GM21381 (cell line): ENCODE data around the gene SUGCT.

Source experiments
- ATAC-seq: cut with Tn5 transposase; IDR thresholded peaks from one replicate; pipeline ENCODE4 v1.9.1; 2021; ENCODE audit warnings: mild to moderate bottlenecking, moderate library complexity; ENCODE audit not compliant: unreplicated experiment

SUGCT gene

DNA sequence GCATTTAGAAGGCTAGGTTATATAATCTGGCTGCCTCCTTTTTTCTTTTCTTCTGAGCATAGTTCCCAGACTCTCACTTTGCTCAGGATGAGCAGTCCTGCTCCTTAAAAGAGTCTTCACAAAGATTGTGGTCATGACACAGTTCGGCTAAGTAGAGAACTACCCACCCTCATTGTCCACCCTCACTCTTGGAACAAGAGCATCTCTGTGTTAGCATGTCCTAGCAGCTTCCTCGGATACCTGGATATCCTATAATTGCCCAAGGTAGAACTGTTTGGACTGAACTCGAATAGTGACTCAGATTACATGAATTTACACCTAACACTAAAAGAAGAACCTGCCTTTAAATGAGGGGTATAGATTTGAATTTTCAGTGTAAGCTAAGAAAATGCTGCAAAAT lies 572.0 kb downstream of the SUGCT start:
- no peak for ATAC-seq

DNA sequence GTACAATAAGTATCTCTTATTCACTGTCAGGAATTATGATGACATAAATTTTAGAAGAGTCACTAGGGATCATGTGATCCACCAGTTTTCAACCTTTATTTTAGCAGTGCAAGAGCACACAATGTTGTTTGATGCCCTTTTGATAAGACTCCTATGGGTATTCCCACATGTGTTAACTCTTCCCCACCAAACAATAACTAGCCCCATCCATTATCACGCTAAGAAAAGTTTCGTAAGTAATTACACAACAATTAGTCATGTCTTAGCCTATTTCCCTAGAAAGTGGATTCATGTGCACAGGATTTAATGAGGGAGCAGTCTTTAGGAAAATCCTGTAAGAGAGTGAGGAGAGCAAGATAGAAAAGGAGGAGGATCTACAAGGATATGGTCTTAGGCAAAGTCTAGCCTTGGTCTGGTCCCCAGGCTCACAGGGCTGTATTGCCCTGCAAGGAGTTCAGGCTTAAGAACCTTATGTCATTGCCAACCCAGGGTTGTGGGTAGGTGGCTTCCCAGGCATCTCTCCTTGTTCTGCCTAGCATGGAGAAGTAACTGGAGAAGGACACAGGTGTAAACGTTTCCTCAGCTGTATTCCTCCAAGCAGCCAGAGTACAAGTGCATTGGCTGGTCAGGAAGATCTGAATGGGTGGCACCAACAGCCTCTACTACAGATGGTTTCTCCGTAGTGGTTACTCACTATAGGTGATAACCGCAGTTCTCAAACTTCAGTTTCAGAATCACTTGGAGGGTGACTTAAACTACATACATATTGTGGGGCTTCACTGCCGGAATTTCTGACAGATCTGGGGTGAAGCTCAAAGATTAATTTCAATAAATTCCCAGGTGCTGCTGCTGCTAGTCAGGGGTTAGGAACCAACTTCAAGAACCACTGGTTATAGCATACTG lies 574.5 kb downstream of the SUGCT start:
- ATAC-seq = peak; percentile 84

DNA sequence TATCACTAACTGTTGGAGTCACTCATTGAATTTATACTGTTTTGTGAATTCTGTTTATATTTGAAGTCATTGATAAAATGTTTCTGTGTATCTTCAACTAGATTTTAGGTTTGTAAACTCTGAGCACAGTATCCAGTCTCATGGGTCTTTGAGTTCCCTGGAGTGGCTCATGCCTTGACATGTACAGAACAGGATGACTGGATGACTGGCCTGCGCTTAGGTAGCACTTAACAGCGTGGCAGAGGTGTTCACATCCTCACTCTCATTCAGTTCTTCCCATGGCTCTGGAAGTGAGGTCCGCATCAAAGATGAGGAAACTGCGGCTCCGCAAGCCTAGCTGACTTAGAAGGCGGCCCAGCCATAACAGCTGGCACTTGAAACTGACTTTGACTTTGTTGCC lies 576.9 kb downstream of the SUGCT start:
- ATAC-seq = no peak

DNA sequence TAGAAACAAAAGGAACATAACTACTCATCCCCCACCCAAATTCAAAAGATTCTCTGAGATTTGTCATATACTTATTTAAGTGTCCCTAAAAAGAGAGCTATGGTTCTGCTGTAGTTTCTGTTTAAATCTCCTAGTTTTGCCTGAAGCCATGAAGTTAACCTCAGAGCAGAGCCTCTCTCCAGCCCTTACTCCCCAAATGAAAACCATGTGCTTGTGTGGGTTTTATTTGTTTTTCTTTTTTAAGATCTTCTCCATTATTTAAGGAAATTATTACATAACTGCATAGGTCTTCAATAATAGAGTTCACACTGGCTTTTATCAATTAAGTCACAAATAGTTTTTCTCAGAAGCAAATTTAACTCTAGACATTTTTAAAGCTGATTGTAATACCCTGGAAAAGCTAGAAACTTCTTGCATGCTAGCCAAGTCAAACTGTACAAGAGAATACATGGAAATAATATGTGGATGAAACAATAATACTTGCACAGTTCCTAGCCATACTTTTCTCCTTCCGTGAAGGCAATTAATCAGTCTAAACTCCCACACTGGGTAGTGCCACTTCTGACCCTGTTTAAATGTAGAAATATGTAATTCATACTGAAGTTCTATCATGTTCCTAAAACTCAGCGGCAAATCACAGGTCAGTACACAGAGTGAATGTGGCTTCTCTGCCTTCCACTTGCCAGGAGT lies 579.7 kb downstream of the SUGCT start:
- no peak for ATAC-seq

DNA sequence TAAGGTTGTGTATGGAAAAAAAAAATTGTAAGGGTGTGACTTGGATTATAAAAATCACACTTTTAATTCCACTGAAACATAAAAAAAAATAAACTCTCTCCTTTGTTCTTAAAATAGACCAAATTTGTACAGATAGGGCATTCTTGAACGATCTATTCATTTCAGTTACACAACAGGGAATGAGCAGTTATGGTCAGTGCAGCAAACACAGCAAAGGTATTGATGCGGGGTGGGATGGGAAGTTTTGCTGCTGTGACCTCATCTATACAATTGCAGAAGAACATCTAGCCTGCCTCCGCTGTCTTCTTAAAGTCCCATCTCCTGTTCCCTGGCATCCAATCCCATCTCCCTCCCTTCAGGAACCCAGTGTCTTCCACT lies 580.2 kb downstream of the SUGCT start:
- no peak for ATAC-seq

DNA sequence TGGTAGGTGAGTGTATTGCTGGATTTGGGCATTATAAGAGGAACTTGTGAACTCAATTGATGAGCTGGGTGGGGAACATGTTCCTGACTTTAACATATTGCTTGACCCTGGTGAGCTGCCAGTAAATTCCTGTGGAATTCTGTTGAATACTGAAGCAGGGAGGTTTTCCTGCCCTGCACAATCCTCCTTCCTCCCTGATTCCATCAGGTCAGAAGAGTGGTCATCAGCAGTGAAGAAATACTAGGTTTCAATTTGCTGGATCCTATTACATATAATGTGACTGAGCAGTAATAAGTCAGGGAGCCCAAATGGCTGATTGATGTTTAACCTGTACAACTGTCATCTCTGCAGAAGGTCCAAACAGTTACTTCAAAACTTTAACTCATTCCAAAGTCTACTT lies 581.2 kb downstream of the SUGCT start:
- ATAC-seq = no peak

DNA sequence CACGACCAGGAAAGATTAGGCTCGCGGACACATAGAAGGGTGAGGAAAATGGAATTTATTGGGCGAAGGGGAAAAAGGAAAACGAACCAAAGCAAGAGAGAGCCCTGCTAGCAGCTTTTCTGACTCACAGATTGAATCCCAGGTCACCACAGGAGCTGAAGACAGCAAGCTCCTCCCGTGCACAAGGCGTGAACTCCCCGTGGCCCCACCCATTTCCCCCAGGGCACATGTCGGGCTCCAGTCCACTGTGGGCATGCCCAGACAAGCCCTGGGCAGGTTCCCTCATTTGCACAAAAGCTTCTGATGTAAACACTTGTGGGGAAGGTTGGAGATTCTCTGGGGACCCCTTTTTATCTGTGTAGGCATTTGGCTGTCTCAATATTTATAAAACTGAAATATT lies 582.4 kb downstream of the SUGCT start:
- peak; percentile 71 for ATAC-seq

DNA sequence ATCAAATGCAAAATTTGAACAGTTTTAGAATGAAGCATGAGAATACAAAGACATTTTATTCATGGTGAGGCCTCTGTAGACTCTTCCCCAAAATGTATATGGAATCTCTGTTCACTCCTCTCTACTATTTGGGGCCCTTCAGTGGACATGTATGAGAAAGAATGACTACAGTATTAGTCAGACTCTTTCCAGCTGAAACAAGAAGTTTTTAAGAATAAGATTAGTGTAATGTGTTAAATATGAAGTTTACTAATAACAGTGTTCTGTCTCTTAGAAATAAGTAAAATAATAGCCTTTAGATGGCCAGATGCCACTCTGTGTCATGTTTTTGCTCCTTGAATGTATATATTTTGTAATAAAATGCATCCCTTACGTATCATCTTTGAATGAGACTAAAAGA lies 585.6 kb downstream of the SUGCT start:
- no peak for ATAC-seq

DNA sequence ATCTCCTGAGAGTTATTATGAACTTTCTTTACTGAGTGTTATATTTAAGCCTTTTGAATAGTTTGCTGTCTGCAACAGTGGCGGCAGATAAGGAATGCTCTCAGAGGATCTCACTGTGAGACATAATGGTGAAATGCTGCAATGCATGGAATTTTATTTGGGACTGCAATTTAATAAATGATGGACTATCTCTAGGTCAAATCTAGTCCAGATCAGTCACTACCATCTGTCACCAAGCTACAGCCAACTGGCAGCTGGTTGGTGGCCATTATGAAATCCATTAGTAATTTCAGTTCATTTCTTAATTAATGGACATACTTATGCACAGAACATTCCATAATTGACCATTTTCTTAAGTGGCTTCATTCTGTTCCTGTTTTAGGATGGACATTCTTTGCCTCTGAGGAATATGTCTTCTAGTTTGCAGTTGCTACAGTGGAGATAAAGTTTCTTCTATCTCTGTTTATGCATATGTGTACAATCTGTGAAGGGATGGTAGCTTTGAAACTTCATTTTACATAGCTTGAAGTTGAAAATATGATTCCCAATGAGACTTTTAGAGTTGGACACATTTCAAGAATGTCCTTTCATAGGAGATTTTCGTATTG lies 586.6 kb downstream of the SUGCT start:
- no peak for ATAC-seq

DNA sequence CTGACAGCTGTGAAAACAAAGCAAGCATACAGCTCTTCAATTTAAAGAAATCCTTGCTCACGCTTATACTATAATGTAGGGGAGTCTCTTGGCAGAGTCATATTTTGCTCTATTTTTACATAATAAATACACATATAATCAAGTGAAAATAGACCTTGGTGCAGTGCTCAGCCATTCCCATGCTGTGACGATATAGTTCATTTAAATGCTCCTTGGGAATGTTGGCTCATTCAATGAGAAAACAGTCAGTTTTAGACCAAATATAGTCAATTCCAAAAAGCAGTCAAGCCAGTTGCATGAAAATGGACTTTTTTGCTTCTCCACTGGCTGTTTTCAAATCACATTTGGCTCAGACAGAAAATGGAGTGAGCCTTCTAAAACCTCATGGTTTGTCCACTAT lies 587.4 kb downstream of the SUGCT start:
- no peak for ATAC-seq

DNA sequence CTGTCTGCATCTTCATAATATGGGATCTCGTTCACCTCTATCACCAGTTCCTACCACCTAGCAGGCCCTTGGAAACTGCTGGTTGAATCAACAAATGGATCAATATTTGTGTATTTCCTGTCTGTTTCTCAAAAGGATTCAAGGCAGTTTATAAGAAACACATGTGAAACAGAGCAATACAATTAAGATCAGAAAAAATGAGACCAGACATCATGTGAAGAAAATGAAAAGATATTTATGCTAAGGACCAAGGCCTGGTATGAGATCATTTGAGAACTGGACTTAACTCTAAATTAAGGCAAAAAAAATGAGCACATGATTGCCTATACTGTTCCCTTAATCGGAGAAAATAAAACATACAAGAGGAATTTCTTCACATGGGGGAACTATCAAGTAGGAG lies 589.0 kb downstream of the SUGCT start:
- no peak for ATAC-seq

DNA sequence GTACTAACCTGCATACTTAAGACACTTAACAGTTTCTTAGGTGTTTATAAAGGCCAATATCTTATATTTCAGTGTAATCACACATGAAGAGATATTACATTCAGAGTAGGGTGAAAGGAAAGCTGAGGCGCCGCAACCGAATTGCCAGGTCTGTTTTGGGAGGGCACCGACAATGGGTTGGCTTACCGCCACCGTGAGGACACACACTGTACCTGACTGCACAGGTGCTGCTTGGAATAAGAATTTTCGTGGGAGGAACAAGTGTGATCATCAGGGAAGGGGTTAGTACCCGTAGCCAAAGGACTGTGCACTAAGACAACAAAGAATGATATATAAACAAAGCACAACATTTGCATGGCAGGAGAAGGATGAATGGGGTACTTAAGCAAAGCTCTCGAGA lies 591.8 kb downstream of the SUGCT start:
- ATAC-seq = no peak

DNA sequence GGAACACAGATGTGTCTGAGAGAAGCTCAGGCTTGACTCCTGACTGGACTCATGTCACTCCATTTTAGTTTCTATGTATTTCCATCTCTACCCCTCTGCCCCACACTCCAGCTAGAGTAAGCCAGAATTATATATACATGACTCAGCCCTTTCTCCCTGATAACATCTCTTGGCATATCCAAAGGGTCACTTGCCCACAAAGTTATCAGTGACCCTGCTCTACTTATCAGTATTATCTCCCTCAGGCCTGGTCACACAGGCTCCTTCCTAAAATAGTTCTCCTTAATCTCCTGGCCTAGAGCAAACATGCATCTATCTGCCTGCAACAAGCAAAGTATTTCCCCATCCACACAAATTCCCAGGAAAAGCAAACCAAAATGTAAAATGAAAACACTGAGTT lies 598.3 kb downstream of the SUGCT start:
- ATAC-seq = no peak

DNA sequence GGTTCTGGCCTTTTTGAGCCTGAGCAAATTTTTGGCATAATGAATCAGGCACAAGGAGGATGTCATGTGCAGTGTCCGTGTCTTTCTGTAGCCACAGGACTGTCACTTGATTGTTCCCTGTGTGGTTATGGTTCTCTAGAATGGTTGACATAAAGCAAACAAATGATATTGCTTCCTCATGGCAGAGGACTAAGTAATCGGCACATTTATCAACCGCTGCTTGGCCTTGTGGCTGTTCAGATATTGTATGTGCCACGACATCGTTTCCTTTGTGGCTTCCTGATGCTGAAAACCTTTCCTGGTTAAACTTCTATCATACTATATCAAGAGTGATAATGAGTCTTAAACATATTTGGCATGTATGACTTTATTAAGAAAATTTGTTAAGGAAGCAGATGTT lies 598.8 kb downstream of the SUGCT start:
- no peak for ATAC-seq

DNA sequence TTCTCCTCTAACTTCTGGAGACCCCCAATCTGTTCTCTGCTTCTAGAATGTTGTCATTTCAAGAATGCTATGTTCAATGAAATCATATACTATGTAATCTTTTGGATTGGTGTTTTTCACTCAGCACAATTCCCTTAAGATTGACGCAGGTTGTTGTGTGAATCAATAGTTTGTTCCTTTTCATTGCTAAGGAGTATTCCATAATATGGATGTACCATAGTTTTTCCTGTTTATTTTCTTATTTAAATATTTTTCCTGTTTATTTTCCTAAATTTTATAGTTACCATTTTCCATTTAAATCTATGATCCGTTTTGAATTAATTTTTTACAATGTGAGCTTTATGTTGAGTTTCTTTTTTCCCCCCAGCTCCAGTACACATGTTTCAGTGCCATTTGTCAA lies 604.5 kb downstream of the SUGCT start:
- no peak for ATAC-seq

DNA sequence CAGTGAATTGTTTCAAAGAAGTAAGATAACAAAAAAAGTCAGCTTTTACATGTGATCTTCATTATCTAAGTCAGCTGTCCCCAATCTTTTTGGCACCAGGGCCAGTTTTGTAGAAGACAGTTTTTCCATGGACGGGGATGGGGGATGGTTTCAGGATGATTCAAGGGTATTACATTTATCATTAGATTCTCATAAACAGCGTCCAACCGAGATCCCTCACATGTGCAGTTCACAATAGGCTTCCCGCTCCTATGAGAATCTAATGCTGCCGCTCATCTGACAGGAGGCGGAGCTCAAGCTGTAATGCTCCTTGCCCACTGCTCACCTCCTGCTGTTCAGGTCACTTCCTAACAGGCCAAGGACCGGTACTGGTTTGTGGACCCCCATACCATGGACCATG lies 607.5 kb downstream of the SUGCT start:
- ATAC-seq = no peak

DNA sequence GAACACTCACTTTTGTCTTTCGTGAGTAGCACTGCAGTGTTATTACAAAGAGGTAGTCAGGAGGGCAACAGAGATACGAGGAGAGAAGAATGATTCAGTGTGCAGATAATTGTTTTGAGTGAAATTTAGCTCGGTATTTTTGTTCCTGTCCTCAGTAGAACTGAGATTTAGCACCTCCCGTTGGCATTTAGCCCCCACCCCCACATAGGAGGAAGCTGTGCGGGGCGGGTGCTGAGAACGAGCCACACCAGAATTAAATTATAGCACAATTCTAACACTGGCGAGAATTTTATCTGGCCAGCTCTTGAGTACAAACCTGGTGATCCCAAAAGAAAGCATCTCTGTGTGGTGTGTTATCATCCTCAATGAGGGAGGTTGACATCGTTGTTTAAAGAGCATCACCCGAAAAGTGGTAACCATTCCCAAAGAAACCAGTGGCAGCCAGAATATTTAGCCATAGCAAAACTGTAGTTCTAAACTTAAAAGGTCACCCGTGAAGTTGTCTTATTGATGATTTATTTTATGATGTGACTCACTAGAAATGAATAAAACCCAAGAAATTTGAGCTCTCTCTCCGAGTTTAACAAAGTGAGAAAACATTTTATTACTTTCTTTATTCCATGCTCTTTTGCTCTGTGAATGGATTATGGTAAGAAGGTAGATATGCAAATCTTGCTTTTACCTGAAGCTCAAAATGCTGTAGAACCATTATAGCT lies 612.2 kb downstream of the SUGCT start:
- no peak for ATAC-seq

DNA sequence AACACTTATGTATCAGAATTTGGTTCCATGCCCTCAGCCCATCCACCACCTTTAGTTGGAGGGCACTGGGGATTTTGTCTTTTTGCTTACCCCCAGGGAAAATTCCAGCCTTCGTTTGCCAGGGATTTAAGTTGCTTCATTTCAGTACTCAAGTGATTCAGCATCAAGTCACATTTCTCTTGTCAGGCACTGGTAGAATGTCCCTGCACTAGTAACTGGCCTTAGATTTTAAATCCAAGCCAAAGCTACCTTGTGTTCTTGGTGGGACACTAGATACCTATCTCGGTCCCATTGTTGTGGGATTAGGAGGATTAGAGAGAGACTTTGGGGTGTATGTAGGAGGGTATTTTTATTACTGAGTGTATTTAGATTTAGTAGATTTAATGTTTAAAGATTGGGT lies 613.1 kb downstream of the SUGCT start:
- no peak for ATAC-seq

DNA sequence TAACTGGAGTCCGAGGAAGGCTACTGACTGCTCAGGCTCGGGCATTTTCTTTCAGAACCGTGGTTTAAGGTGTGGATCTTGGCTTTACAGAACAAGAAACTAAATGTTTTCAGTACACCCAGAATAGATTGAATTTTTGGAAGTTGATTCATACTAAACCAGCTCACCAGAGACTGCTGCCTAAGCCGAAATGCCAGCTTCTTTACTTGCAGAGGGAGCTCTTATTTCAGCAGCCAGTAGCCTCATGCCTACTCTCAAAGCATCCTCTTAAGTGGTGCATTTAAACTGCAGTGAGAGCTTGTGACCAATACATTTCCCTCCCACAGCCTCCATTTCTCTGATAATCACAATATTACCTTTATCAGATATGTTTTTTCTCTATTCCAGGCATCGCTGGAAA lies 615.1 kb downstream of the SUGCT start:
- ATAC-seq = no peak

DNA sequence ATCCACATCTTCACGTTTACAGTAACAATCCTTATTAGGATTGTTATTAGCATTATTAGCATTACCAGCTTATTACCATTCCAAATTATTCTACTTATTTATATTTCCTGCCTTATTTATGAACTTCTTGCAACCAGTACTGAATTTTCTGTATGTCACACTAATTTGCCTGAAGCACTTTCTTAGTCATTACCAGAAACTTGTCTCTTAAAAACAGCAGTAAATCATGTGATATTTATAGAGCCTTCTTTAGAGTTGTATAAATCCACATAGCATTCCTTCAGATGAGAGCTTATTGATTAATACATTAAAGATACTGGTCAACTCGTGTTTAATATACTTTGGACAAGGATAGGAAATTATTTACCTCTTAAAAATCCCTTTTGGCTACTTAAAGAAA lies 618.6 kb downstream of the SUGCT start:
- ATAC-seq = no peak

DNA sequence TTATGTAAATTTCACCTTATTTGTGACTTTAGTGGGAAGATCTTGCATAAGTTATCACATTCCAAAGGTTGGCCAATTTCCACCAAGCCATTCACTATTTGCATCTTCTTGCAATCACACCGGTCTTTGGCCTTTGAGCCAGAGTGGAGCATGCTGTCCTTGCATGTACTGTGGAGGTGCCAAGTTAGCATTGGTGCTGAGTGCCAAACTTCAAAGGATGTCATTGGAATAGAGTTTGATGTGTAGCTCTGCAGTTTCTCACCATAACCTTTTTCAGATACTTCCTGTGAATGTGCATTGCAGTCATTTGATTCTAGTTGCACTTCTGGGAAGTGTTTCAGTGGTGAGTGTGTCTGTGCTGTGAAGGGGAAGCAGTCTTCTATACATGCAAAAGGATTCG lies 620.6 kb downstream of the SUGCT start:
- no peak for ATAC-seq
